ENCODE measurements around the gene MARCHF5. TPM values are rescaled to one million over a fixed set of nuclear protein-coding genes. Genes with fewer than 3 reads are reported as not detected.

The MARCHF5 gene
- 28.3 TPM for total RNA-seq
- long read RNA-seq, transcript MARCH5-201 (6 exons, 3,926 nt) = major isoform, 38 of 55 reads
- long read RNA-seq, partial matches to known transcripts = 6 of 55 reads
- long read RNA-seq, other reads (novel, unspliced or antisense) = 11 of 55 reads

GRCh38 chr10:92290837-92291615 is at the start of gene MARCHF5, which contains the start of gene CPEB3:
Gene MARCHF5 (plus strand): TSS chr10:92291167. CDS start chr10:92291495, 328 bp downstream.
Gene CPEB3 (minus strand): TSS chr10:92291078. CDS start chr10:92240350, 50,728 bp downstream.
- Histone ChIP-seq H3K4me1 (peaks cover 21% of the 10 kb centered on the region), H3K27me3 (ENCODE audit: low read depth) (no peaks in the 10 kb centered on the region), H3K4me3 (peak within 1 kb of the TSS; percentile 95), H3K9me3 (no peaks in the 10 kb centered on the region), H3K36me3 (peaks cover 5% of the 10 kb centered on the region), H3K27ac (peak within 1 kb of the TSS; percentile 95)
- ATAC-seq (peak; percentile 99 to 100), DNase-seq (peak; percentile 99)
- intact Hi-C loops (cut with DNase I) = no loop called here
- TF ChIP-seq, protein P1, sequence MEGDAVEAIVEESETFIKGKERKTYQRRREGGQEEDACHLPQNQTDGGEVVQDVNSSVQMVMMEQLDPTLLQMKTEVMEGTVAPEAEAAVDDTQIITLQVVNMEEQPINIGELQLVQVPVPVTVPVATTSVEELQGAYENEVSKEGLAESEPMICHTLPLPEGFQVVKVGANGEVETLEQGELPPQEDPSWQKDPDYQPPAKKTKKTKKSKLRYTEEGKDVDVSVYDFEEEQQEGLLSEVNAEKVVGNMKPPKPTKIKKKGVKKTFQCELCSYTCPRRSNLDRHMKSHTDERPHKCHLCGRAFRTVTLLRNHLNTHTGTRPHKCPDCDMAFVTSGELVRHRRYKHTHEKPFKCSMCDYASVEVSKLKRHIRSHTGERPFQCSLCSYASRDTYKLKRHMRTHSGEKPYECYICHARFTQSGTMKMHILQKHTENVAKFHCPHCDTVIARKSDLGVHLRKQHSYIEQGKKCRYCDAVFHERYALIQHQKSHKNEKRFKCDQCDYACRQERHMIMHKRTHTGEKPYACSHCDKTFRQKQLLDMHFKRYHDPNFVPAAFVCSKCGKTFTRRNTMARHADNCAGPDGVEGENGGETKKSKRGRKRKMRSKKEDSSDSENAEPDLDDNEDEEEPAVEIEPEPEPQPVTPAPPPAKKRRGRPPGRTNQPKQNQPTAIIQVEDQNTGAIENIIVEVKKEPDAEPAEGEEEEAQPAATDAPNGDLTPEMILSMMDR (IDR thresholded peaks at IDR 0.05) = peak; percentile 69

- H3K27me3 ChIP-seq (ENCODE audit: low read depth) = no peaks in the 10 kb centered on the region
- DNase-seq (no peak), ATAC-seq (no peak)
- H3K4me1 ChIP-seq = peaks cover 49% of the 10 kb centered on the region
- TF ChIP-seq, protein P1 (IDR thresholded peaks at IDR 0.05) = no peak
- no peaks in the 10 kb centered on the region for H3K36me3 ChIP-seq
- peak overlapping the region; percentile 79 for H3K27ac ChIP-seq
- intact Hi-C loops (cut with DNase I) = no loop called here
- peak overlapping the region; percentile 74 for H3K4me3 ChIP-seq
- no peaks in the 10 kb centered on the region for H3K9me3 ChIP-seq
Observed at GRCh38 chr10:92241501-92241900, 49.5 kb upstream of the MARCHF5 start.

DNA sequence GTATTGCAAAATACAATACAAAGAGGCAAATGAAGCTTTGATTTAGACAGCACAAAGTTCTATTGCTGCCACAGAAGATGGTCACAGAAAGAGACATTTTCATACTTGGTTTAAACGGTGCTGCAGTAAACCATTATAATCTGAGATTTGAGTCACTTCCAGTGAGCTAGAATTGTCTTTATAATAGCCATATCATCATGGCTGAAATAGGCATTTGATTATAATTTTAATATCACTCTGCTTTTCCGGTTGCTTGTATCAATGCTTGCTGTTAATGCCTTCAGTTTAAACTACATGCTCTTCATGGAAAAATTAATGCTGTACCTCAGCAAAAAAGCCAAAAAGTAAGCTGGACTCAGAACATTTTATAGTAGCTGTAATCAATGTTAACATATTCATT is 48.6 kb upstream of the MARCHF5 start:
- TF ChIP-seq, protein P1 (IDR thresholded peaks at IDR 0.05) = no peak
- Histone ChIP-seq H3K4me1 (peaks cover 41% of the 10 kb centered on the region), H3K27me3 (ENCODE audit: low read depth) (no peaks in the 10 kb centered on the region), H3K36me3 (no peaks in the 10 kb centered on the region), H3K27ac (no peak overlapping the region), H3K4me3 (no peak overlapping the region), H3K9me3 (no peaks in the 10 kb centered on the region)
- no peak for DNase-seq
- no peak for ATAC-seq
- intact Hi-C loops (cut with DNase I) = no loop called here

GRCh38 chr10:92242910-92243671 is 47.9 kb upstream of the MARCHF5 start:
- Histone ChIP-seq H3K9me3 (no peaks in the 10 kb centered on the region), H3K27ac (no peak overlapping the region), H3K27me3 (ENCODE audit: low read depth) (no peaks in the 10 kb centered on the region), H3K4me1 (peaks cover 34% of the 10 kb centered on the region), H3K36me3 (no peaks in the 10 kb centered on the region), H3K4me3 (peak overlapping the region; percentile 40)
- TF ChIP-seq, protein P1 (IDR thresholded peaks at IDR 0.05) = no peak
- ATAC-seq (peak; percentile 66 to 76), DNase-seq (peak; percentile 71)
- intact Hi-C loops (cut with DNase I) = no loop called here

DNA sequence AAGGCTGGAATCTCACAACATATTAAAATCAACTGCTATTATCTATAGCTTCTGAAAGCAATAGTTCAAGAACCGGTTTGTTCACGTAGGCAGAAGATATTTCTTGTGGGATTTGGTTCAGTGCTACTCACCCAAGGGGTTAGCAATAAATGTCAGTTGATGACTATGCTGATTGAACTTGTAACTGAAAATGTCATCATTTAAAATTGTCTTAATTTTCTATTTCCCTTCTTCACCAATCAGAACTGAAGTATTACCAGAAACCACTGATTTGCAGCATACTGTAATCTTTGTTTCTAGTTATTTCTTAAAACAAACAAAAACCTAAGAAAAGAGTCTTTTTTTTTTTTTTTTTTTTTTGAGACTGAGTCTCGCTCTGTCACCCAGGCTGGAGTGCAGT is 46.2 kb upstream of the MARCHF5 start:
- Histone ChIP-seq H3K27me3 (ENCODE audit: low read depth) (no peaks in the 10 kb centered on the region), H3K36me3 (no peaks in the 10 kb centered on the region), H3K9me3 (no peaks in the 10 kb centered on the region), H3K27ac (no peak overlapping the region), H3K4me1 (peaks cover 21% of the 10 kb centered on the region), H3K4me3 (no peak overlapping the region)
- TF ChIP-seq, protein P1 (IDR thresholded peaks at IDR 0.05) = no peak
- ATAC-seq (no peak), DNase-seq (no peak)
- intact Hi-C loops (cut with DNase I) = no loop called here
